HepG2 (cell line): ENCODE data around the gene EOGT. TPM values are rescaled to one million over a fixed set of nuclear protein-coding genes. Genes with fewer than 3 reads are reported as not detected.

Experiments used
- ATAC-seq: fragments of 200-7000 bp; cut with Tn5 transposase; 3 replicates; pipeline ENCODE4 v1.9.1; 2020; ENCODE audit warnings: mild to moderate bottlenecking, moderate library complexity
- BruUV-seq: library from RNA; stranded (reverse); fragments of 400-500 nt; replicated peaks from 2 replicates; lab custom pipeline; 2021; lab: Mats Ljungman, UMichigan
- CTCF ChIA-PET: fragments of 300-600 bp; formaldehyde crosslinking; extraction: SDS; loops from one replicate; lab custom pipeline; 2021; ENCODE audit warnings: low total read pairs, inconsistent platforms, low intra/inter-chr PET ratio; lab: Yijun Ruan, JAX
- POLR2A ChIA-PET: fragments of 350-600 bp; sonication (Branson Sonifier 250); formaldehyde crosslinking; loops from one replicate; lab custom pipeline; 2020; ENCODE audit warnings: antibody characterized with exemption, inconsistent platforms; lab: Yijun Ruan, JAX
- DNase-seq: peaks from one replicate; pipeline ENCODE4 v3.0.0-alpha.2; 2015; ENCODE audit warnings: low spot score
- FAIRE-seq: peaks from 3 replicates; lab custom pipeline; 2011; peaks lifted over from hg19 to GRCh38; lab: Jason Lieb, UNC
- H2AFZ ChIP-seq: one replicate; pipeline ENCODE4 v1.6.1; 2011; ENCODE audit warnings: low read length, inconsistent platforms
- H3K27ac ChIP-seq: fragments of 300-600 bp; 3 replicates; pipeline ENCODE4 v1.8.0; 2011; ENCODE audit warnings: mixed run types, mild to moderate bottlenecking, mixed read lengths, low read length, inconsistent platforms; ENCODE audit not compliant: insufficient read depth; ENCODE audit errors: extremely low read length
- H3K27me3 ChIP-seq, 2 experiments: fragments of 200-600 bp in 1 of 2; 2 replicates in 1 of 2; 3 replicates in 1 of 2; pipeline versions ENCODE4 v1.6.0 to v1.8.0; 2011; ENCODE audit warnings: low read length in 2 of 2, mild to moderate bottlenecking in 2 of 2, moderate library complexity in 2 of 2, inconsistent platforms in 1 of 2; ENCODE audit not compliant: insufficient read depth in 2 of 2, control insufficient read depth in 1 of 2
- H3K36me3 ChIP-seq, 2 experiments: fragments of 200-600 bp in 1 of 2; replicated peaks in 1 of 2; 2 replicates in 1 of 2; 3 replicates in 1 of 2; pipeline versions ENCODE4 v1.5.1 to v1.8.0; 2011; ENCODE audit warnings: low read length in 2 of 2, inconsistent platforms in 1 of 2; ENCODE audit not compliant: insufficient read depth in 2 of 2, control insufficient read depth in 1 of 2
- H3K4me1 ChIP-seq: 2 replicates; pipeline ENCODE4 v1.5.1; 2012; ENCODE audit warnings: low read length, inconsistent platforms; ENCODE audit not compliant: insufficient read depth
- H3K4me2 ChIP-seq: 2 replicates; pipeline ENCODE4 v1.6.0; 2011; ENCODE audit warnings: low read depth, low read length, inconsistent platforms
- H3K4me3 ChIP-seq, 3 experiments: fragments of 200-600 bp in 1 of 3; sonication (generic), shearing (Covaris generic) in 1 of 3; replicated peaks in 1 of 3; 2 replicates each; pipeline ENCODE4 v1.5.1; 2011 to 2016; ENCODE audit warnings: low read length in 3 of 3, inconsistent platforms in 2 of 3, low read depth in 2 of 3, mild to moderate bottlenecking in 2 of 3, control low read depth in 1 of 3, mixed read lengths in 1 of 3; ENCODE audit not compliant: insufficient read depth in 1 of 3
- H3K79me2 ChIP-seq: one replicate; pipeline ENCODE4 v1.6.1; 2011; ENCODE audit warnings: low read length, inconsistent platforms; ENCODE audit not compliant: insufficient read depth
- H3K9ac ChIP-seq: 2 replicates; pipeline ENCODE4 v1.6.0; 2011; ENCODE audit warnings: mild to moderate bottlenecking, low read depth, low read length, inconsistent platforms; ENCODE audit not compliant: insufficient read depth
- H3K9me3 ChIP-seq: 2 replicates; pipeline ENCODE4 v1.5.1; 2012; ENCODE audit warnings: mild to moderate bottlenecking, low read length
- H4K20me1 ChIP-seq: 2 replicates; pipeline ENCODE4 v1.6.0; 2011; ENCODE audit warnings: inconsistent platforms, mild to moderate bottlenecking, low read length, moderate library complexity; ENCODE audit not compliant: insufficient read depth
- GZF1 ChIP-seq: sonication (generic); formaldehyde crosslinking; IDR thresholded peaks from 2 replicates; pipeline ENCODE4 v1.5.1; 2020; ENCODE audit warnings: mild to moderate bottlenecking, missing genetic modification reagents
- ZBTB7A ChIP-seq: sonication (generic); formaldehyde crosslinking; IDR thresholded peaks from 2 replicates; pipeline ENCODE4 v1.8.0; 2022; ENCODE audit warnings: mild to moderate bottlenecking, missing genetic modification reagents
- ZNF367 ChIP-seq: sonication (generic); formaldehyde crosslinking; IDR thresholded peaks from 2 replicates; pipeline ENCODE4 v1.4.0; 2020; ENCODE audit warnings: missing genetic modification reagents, borderline replicate concordance
- ZNF556 ChIP-seq: sonication (generic); formaldehyde crosslinking; IDR thresholded peaks from 2 replicates; pipeline ENCODE4 v1.4.0; 2020; ENCODE audit warnings: mild to moderate bottlenecking, missing genetic modification reagents, borderline replicate concordance
- WGBS: methylation state at CpG from one replicate; pipeline ENCODE4 v1.1.6; 2017; ENCODE audit warnings: low lambda C conversion rate; 5-methylcytosine and 5-hydroxymethylcytosine counted together
- in situ Hi-C: cut with HindIII; loops from 2 replicates; pipeline ENCODE4 v1.10.0; 2017; ENCODE audit warnings: low pct_unique_long_range_greater_than_20kb; ENCODE audit not compliant: extremely low pct_ligation_motif_present
- intact Hi-C: fragments of 100-400 bp; cut with micrococcal nuclease; formaldehyde crosslinking; loops from one replicate; pipeline ENCODE4 v1.10.0; 2022; ENCODE audit not compliant: unreplicated experiment
- polyA plus RNA-seq, 8 experiments: library from polyadenylated mRNA; depleted of rRNA in 3 of 8; stranded (reverse) in 7 of 8; unstranded in 1 of 8; fragments of >200 nt; fragmentation: Illumina TruSeq in 4 of 8; extraction: Trizol in 4 of 8; gene quantifications; 2 replicates each; pipeline versions ENCODE4 v1.2.1 to v1.2.3, GENCODE V29; 2011 to 2016; ENCODE audit warnings: low read depth in 4 of 8, missing spikeins in 1 of 8, mixed read lengths in 1 of 8; ENCODE audit not compliant: insufficient read depth in 1 of 8
- total RNA-seq, 5 experiments: library from RNA; depleted of rRNA; stranded (reverse); fragments of >200 nt; fragmentation: Illumina TruSeq; extraction: Trizol; gene quantifications; 2 replicates each; pipeline ENCODE4 v1.2.3, GENCODE V29; 2016; ENCODE audit warnings: low read depth in 1 of 5
- TF ChIP-seq, protein P1 (sequence below): IDR thresholded peaks from 2 replicates; pipeline ENCODE4 v1.6.1; 2018; ENCODE audit warnings: missing genetic modification reagents
- TF ChIP-seq, protein P2 (sequence below), 2 experiments: sonication (generic) in 1 of 2; formaldehyde crosslinking in 1 of 2; IDR thresholded peaks; 2 replicates each; pipeline versions ENCODE4 v1.4.0 to v1.6.1; 2016 to 2020; ENCODE audit warnings: borderline replicate concordance in 1 of 2, low read depth in 1 of 2, mild to moderate bottlenecking in 1 of 2, missing genetic modification reagents in 1 of 2
- TF ChIP-seq, protein P3 (sequence below): sonication (generic); formaldehyde crosslinking; IDR thresholded peaks from 2 replicates; pipeline ENCODE4 v1.8.0; 2022; ENCODE audit warnings: mild to moderate bottlenecking, missing genetic modification reagents; ENCODE audit not compliant: insufficient replicate concordance

The EOGT gene
- total and polyA plus RNA-seq, 2 of the 13 experiments (the other 11 are each of a cell fraction or from before 2014, with no cell fraction given) = 4.5 to 18.6 TPM

DNA sequence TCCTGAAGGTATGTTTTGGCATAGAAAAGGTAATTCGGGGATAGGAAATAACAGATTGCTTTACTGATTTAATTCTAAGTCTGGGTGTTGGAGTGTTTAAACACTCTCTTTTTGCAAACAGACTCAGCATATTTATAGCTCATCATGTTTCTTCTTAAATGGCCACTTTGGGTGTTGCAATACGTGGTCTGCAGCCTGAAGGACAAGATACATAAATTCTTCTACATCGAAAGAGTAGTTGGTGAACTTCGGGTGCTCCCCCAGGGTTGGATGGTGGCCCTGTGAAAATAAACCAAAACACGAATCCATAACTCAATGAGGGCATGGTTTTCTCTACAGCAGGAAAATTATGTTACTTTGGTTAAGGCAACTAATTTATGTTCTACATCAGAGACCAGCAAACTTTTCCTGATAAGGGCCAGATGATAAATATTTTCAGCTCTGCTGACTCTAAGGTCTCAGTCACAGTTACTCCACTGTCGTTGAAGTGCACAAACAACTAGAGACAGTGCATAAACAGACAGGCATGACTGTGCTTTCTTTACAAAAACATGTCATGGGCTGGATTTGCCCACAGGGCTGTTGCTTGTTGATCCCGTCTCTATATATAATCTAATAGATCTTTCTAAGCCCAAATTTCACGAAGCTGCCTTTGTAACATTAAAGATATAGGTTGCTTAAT is 35.9 kb downstream of the EOGT start:
- 88% methylated on average over 8 of the region's 8 CpGs for WGBS
- no peak overlapping the region for H3K4me2 ChIP-seq
- intact Hi-C loops = no loop called here
- H3K4me1 ChIP-seq = no peaks in the 10 kb centered on the region
- no TSS peak for BruUV-seq
- H3K27me3 ChIP-seq = no peaks in the 10 kb centered on the region
- no peak overlapping the region for H3K27ac ChIP-seq
- no peak for ATAC-seq
- DNase-seq = no peak
- H3K79me2 ChIP-seq = no peaks in the 10 kb centered on the region
- TF ChIP-seq ZNF367 (CRISPR knock-in tag) = no peak
- no peak for TF ChIP-seq GZF1 (CRISPR knock-in tag)
- TF ChIP-seq, protein P1, sequence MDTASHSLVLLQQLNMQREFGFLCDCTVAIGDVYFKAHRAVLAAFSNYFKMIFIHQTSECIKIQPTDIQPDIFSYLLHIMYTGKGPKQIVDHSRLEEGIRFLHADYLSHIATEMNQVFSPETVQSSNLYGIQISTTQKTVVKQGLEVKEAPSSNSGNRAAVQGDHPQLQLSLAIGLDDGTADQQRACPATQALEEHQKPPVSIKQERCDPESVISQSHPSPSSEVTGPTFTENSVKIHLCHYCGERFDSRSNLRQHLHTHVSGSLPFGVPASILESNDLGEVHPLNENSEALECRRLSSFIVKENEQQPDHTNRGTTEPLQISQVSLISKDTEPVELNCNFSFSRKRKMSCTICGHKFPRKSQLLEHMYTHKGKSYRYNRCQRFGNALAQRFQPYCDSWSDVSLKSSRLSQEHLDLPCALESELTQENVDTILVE (CRISPR knock-in tag) = no peak
- no peak for TF ChIP-seq ZNF556 (CRISPR knock-in tag)
- no peak for TF ChIP-seq ZBTB7A (CRISPR knock-in tag)
- TF ChIP-seq, protein P2, sequence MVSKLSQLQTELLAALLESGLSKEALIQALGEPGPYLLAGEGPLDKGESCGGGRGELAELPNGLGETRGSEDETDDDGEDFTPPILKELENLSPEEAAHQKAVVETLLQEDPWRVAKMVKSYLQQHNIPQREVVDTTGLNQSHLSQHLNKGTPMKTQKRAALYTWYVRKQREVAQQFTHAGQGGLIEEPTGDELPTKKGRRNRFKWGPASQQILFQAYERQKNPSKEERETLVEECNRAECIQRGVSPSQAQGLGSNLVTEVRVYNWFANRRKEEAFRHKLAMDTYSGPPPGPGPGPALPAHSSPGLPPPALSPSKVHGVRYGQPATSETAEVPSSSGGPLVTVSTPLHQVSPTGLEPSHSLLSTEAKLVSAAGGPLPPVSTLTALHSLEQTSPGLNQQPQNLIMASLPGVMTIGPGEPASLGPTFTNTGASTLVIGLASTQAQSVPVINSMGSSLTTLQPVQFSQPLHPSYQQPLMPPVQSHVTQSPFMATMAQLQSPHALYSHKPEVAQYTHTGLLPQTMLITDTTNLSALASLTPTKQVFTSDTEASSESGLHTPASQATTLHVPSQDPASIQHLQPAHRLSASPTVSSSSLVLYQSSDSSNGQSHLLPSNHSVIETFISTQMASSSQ (IDR thresholded peaks at IDR 0.05; ENCODE audit: low read depth) = no peak
- TF ChIP-seq, protein P2 (CRISPR knock-in tag; IDR thresholded peaks at IDR 0.05; ENCODE audit: borderline replicate concordance) = no peak
- TF ChIP-seq, protein P3, sequence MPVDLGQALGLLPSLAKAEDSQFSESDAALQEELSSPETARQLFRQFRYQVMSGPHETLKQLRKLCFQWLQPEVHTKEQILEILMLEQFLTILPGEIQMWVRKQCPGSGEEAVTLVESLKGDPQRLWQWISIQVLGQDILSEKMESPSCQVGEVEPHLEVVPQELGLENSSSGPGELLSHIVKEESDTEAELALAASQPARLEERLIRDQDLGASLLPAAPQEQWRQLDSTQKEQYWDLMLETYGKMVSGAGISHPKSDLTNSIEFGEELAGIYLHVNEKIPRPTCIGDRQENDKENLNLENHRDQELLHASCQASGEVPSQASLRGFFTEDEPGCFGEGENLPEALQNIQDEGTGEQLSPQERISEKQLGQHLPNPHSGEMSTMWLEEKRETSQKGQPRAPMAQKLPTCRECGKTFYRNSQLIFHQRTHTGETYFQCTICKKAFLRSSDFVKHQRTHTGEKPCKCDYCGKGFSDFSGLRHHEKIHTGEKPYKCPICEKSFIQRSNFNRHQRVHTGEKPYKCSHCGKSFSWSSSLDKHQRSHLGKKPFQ (CRISPR knock-in tag) = no peak
- TF ChIP-seq, all 625 proteins: peak for 0
- peaks cover 7 to 36% of the 10 kb centered on the region in 2 experiments; a peak in 4 of 5 replicates for H3K36me3 ChIP-seq
- in situ Hi-C loops = no loop called here
- FAIRE-seq = no peak
- ChIA-PET POLR2A (no interaction called here), CTCF (no interaction called here)
- H4K20me1 ChIP-seq = no peaks in the 10 kb centered on the region
- H3K9ac ChIP-seq = no peak overlapping the region
- H3K4me3 ChIP-seq = no peak overlapping the region
- no peak overlapping the region for H2AFZ ChIP-seq
- H3K9me3 ChIP-seq = no peaks in the 10 kb centered on the region
